22Rv1 (cell line): Measurements from ENCODE around the gene BOD1L1.

Experiments used
- CTCF ChIP-seq: fragments of 450-650 bp; IDR thresholded peaks from 2 replicates; pipeline ENCODE4 v1.5.1; 2017; ENCODE audit warnings: mild to moderate bottlenecking
- ZFX ChIP-seq: fragments of 450-650 bp; IDR thresholded peaks from 2 replicates; pipeline ENCODE4 v1.6.1; 2017; ENCODE audit warnings: antibody characterized with exemption, borderline replicate concordance

GRCh38 chr4:13548059-13548983, 79.2 kb downstream of the BOD1L1 start:
- TF ChIP-seq CTCF (no peak), ZFX (no peak)
